Measurements from ENCODE around the gene SULT1E1. TPM values are rescaled to one million over a fixed set of nuclear protein-coding genes. Genes with fewer than 3 reads are reported as not detected.

SULT1E1 gene
- total and polyA plus RNA-seq, 9 donors = 0.12 to 0.65 (median 0.21) TPM; not detected in 3

- Histone ChIP-seq H3K36me3 (no peaks in the 10 kb centered on the region), H3K9me3 (no peaks in the 10 kb centered on the region), H3K27me3 (no peaks in the 10 kb centered on the region), H3K4me3 (no peak overlapping the region), H3K27ac (no peak overlapping the region), H3K4me1 (ENCODE audit: insufficient read depth) (no peaks in the 10 kb centered on the region)
- no peak for TF ChIP-seq POLR2A (IDR thresholded peaks at IDR 0.05)
- TF ChIP-seq CTCF (IDR thresholded peaks at IDR 0.05) = no peak
- no peak for TF ChIP-seq EP300 (IDR thresholded peaks at IDR 0.05)
- DNase-seq = no peak
- intact Hi-C loops (cut with DNase I) = no loop called here
- WGBS, 3 donors = 58 to 61% (median 58%) methylated on average over 4 of the region's 4 CpGs
These were observed 16.0 kb downstream of the SULT1E1 start for GRCh38 chr4:69843932-69844331.

- H3K9me3 ChIP-seq = no peaks in the 10 kb centered on the region
- DNase-seq = no peak
- 0% methylated on average over 1 of the region's 1 CpG for WGBS, 3 donors
These were observed 16.6 kb downstream of the SULT1E1 start for GRCh38 chr4:69843301-69843700.

GRCh38 chr4:69838977-69839376 lies 21.0 kb downstream of the SULT1E1 start:
- Histone ChIP-seq H3K9me3 (no peaks in the 10 kb centered on the region), H3K27ac (no peak overlapping the region), H3K27me3 (no peaks in the 10 kb centered on the region), H3K36me3 (no peaks in the 10 kb centered on the region), H3K4me3 (no peak overlapping the region), H3K4me1 (ENCODE audit: insufficient read depth) (no peaks in the 10 kb centered on the region)
- 78 to 85% (median 84%) methylated on average over 2 of the region's 2 CpGs for WGBS, 3 donors
- intact Hi-C loops (cut with DNase I) = no loop called here
- DNase-seq = no peak
- TF ChIP-seq POLR2A (IDR thresholded peaks at IDR 0.05) = no peak
- no peak for TF ChIP-seq EP300 (IDR thresholded peaks at IDR 0.05)
- TF ChIP-seq CTCF (IDR thresholded peaks at IDR 0.05) = no peak

More at GRCh38 chr4:69843301-69843700, 16.6 kb downstream of the SULT1E1 start:
- Histone ChIP-seq H3K36me3 (no peaks in the 10 kb centered on the region), H3K27ac (no peak overlapping the region), H3K4me1 (ENCODE audit: insufficient read depth) (no peaks in the 10 kb centered on the region), H3K4me3 (no peak overlapping the region), H3K27me3 (no peaks in the 10 kb centered on the region)
- TF ChIP-seq CTCF (IDR thresholded peaks at IDR 0.05) = no peak
- TF ChIP-seq EP300 (IDR thresholded peaks at IDR 0.05) = no peak
- no peak for TF ChIP-seq POLR2A (IDR thresholded peaks at IDR 0.05)
- intact Hi-C loops (cut with DNase I) = no loop called here

- Histone ChIP-seq H3K27ac (no peak overlapping the region), H3K36me3 (no peaks in the 10 kb centered on the region), H3K4me1 (ENCODE audit: insufficient read depth) (no peaks in the 10 kb centered on the region), H3K9me3 (no peaks in the 10 kb centered on the region), H3K27me3 (no peaks in the 10 kb centered on the region), H3K4me3 (no peak overlapping the region)
- no peak for DNase-seq
- intact Hi-C loops (cut with DNase I) = no loop called here
- TF ChIP-seq CTCF (IDR thresholded peaks at IDR 0.05) (no peak), POLR2A (IDR thresholded peaks at IDR 0.05) (no peak), EP300 (IDR thresholded peaks at IDR 0.05) (no peak)
These were observed 23.7 kb downstream of the SULT1E1 start for GRCh38 chr4:69836287-69836686.

- WGBS, 3 donors = 77 to 87% (median 85%) methylated on average over 1 of the region's 1 CpG
- no peak overlapping the region for H3K4me3 ChIP-seq
These were observed 24.2 kb downstream of the SULT1E1 start for GRCh38 chr4:69835766-69836165.

More at GRCh38 chr4:69835766-69836165, 24.2 kb downstream of the SULT1E1 start:
- intact Hi-C loops (cut with DNase I) = no loop called here
- H3K4me1 ChIP-seq (ENCODE audit: insufficient read depth) = no peaks in the 10 kb centered on the region
- no peak for DNase-seq
- H3K27ac ChIP-seq = no peak overlapping the region
- TF ChIP-seq POLR2A (IDR thresholded peaks at IDR 0.05) (no peak), EP300 (IDR thresholded peaks at IDR 0.05) (no peak), CTCF (IDR thresholded peaks at IDR 0.05) (no peak)
- H3K9me3 ChIP-seq = no peaks in the 10 kb centered on the region
- H3K36me3 ChIP-seq = no peaks in the 10 kb centered on the region
- H3K27me3 ChIP-seq = no peaks in the 10 kb centered on the region

Measured in ovary (tissue), 9 donors.